IMR-90 (cell line): ENCODE measurements around the gene CNNM2. TPM values are rescaled to one million over a fixed set of nuclear protein-coding genes. Genes with fewer than 3 reads are reported as not detected.
A peak's percentile ranks its signal among the peaks of the same experiment; 100 is the strongest.

Experiments used
- ATAC-seq: fragments of 200-7000 bp; cut with Tn5 transposase; 2 replicates; pipeline ENCODE4 v1.9.1; 2020; ENCODE audit warnings: low read depth, mild to moderate bottlenecking, moderate library complexity
- BruUV-seq: library from RNA; stranded (reverse); fragments of 400-500 nt; replicated peaks from 2 replicates; lab custom pipeline; 2021; lab: Mats Ljungman, UMichigan
- CTCF ChIA-PET: fragments of 300-600 bp; formaldehyde crosslinking; extraction: SDS; loops from one replicate; lab custom pipeline; 2021; ENCODE audit warnings: antibody characterized with exemption; lab: Yijun Ruan, JAX
- POLR2A ChIA-PET: fragments of 300-600 bp; sonication (Branson Sonifier 250); formaldehyde crosslinking; loops from one replicate; lab custom pipeline; 2022; ENCODE audit warnings: antibody characterized with exemption; ENCODE audit not compliant: unreplicated experiment; lab: Charles Lee
- DNase-seq: peaks from one replicate; pipeline ENCODE4 v3.0.0; 2013
- H2AFZ ChIP-seq: replicated peaks from 2 replicates; pipeline ENCODE3; 2013; ENCODE audit warnings: low read length, mild to moderate bottlenecking; ENCODE audit not compliant: poor library complexity
- H2AK5ac ChIP-seq: 2 replicates; pipeline ENCODE4 v1.6.1; 2013; ENCODE audit warnings: low read depth, low read length, inconsistent platforms
- H2AK9ac ChIP-seq: replicated peaks from 2 replicates; pipeline ENCODE3; 2013; ENCODE audit warnings: mild to moderate bottlenecking, low read depth, low read length, moderate library complexity; ENCODE audit not compliant: poor library complexity
- H2BK120ac ChIP-seq: 2 replicates; pipeline ENCODE4 v1.6.1; 2013; ENCODE audit warnings: low read depth, low read length, inconsistent platforms
- H2BK15ac ChIP-seq: 3 replicates; pipeline ENCODE4 v1.6.1; 2013; ENCODE audit warnings: low read depth, low read length, inconsistent platforms
- H2BK20ac ChIP-seq: 2 replicates; pipeline ENCODE4 v1.6.1; 2013; ENCODE audit warnings: low read depth, mild to moderate bottlenecking, inconsistent platforms, low read length, moderate library complexity
- H2BK5ac ChIP-seq: 2 replicates; pipeline ENCODE4 v1.6.1; 2013; ENCODE audit warnings: mild to moderate bottlenecking, low read depth, low read length, inconsistent platforms; ENCODE audit not compliant: poor library complexity, severe bottlenecking
- H3K14ac ChIP-seq: replicated peaks from 2 replicates; pipeline ENCODE4 v1.6.1; 2013; ENCODE audit warnings: low read depth, low read length, inconsistent platforms
- H3K18ac ChIP-seq: 2 replicates; pipeline ENCODE4 v1.6.1; 2013; ENCODE audit warnings: low read depth, low read length, control low read depth
- H3K23ac ChIP-seq: 2 replicates; pipeline ENCODE4 v1.6.1; 2013; ENCODE audit warnings: low read depth, low read length, inconsistent platforms
- H3K27ac ChIP-seq: 2 replicates; pipeline ENCODE4 v1.5.1; 2013; ENCODE audit warnings: mild to moderate bottlenecking, control low read depth, low read length; ENCODE audit not compliant: insufficient read depth
- H3K27me3 ChIP-seq: 2 replicates; pipeline ENCODE4 v1.6.1; 2013; ENCODE audit warnings: low read length; ENCODE audit not compliant: control insufficient read depth, insufficient read depth
- H3K36me3 ChIP-seq: 2 replicates; pipeline ENCODE4 v1.6.1; 2013; ENCODE audit warnings: low read length, mixed read lengths; ENCODE audit not compliant: control insufficient read depth, insufficient read depth
- H3K4ac ChIP-seq: 2 replicates; pipeline ENCODE4 v1.6.1; 2013; ENCODE audit warnings: low read depth, low read length, inconsistent platforms
- H3K4me1 ChIP-seq: 2 replicates; pipeline ENCODE4 v1.6.1; 2013; ENCODE audit warnings: low read length, mixed read lengths; ENCODE audit not compliant: control insufficient read depth, insufficient read depth
- H3K4me2 ChIP-seq: 2 replicates; pipeline ENCODE4 v1.6.1; 2013; ENCODE audit warnings: low read depth, mild to moderate bottlenecking, control low read depth, low read length, moderate library complexity
- H3K4me3 ChIP-seq: 2 replicates; pipeline ENCODE4 v1.5.1; 2013; ENCODE audit warnings: low read depth, mild to moderate bottlenecking, control low read depth, low read length, moderate library complexity; ENCODE audit not compliant: insufficient read depth
- H3K56ac ChIP-seq: 2 replicates; pipeline ENCODE4 v1.6.1; 2013; ENCODE audit warnings: low read length, inconsistent platforms; ENCODE audit not compliant: insufficient read depth; ENCODE audit errors: extremely low read depth
- H3K79me1 ChIP-seq, 2 experiments: 2 replicates each; pipeline ENCODE4 v1.6.1; 2013; ENCODE audit warnings: low read length in 2 of 2, inconsistent platforms in 1 of 2, low read depth in 1 of 2
- H3K9ac ChIP-seq: 2 replicates; pipeline ENCODE4 v1.6.1; 2013; ENCODE audit warnings: low read depth, low read length, control low read depth
- H3K9me1 ChIP-seq: 2 replicates; pipeline ENCODE4 v1.6.1; 2013; ENCODE audit warnings: low read length, inconsistent platforms; ENCODE audit not compliant: insufficient read depth
- H3K9me3 ChIP-seq: 2 replicates; pipeline ENCODE4 v1.6.1; 2013; ENCODE audit warnings: low read length; ENCODE audit not compliant: control insufficient read depth, insufficient read depth
- H4K20me1 ChIP-seq: 2 replicates; pipeline ENCODE4 v1.6.1; 2013; ENCODE audit warnings: low read length, inconsistent platforms; ENCODE audit not compliant: insufficient read depth
- H4K5ac ChIP-seq: 2 replicates; pipeline ENCODE4 v1.6.1; 2013; ENCODE audit warnings: mild to moderate bottlenecking, low read depth, low read length, control low read depth
- H4K8ac ChIP-seq, 2 experiments: 2 replicates each; pipeline ENCODE4 v1.6.1; 2013; ENCODE audit warnings: low read depth in 2 of 2, low read length in 2 of 2, control low read depth in 1 of 2, inconsistent platforms in 1 of 2
- H4K91ac ChIP-seq: 2 replicates; pipeline ENCODE4 v1.6.1; 2013; ENCODE audit warnings: low read depth, low read length, inconsistent platforms; ENCODE audit not compliant: insufficient read depth
- ELK1 ChIP-seq: fragments of 150-350 bp; IDR thresholded peaks from 2 replicates; pipeline ENCODE4 v1.6.1; 2016; ENCODE audit warnings: low read depth, mild to moderate bottlenecking, low read length, moderate library complexity, borderline replicate concordance
- FOS ChIP-seq: fragments of 150-350 bp; IDR thresholded peaks from 2 replicates; pipeline ENCODE4 v1.6.1; 2016; ENCODE audit warnings: low read depth, low read length
- NFE2L2 ChIP-seq: fragments of 150-350 bp; IDR thresholded peaks from 2 replicates; pipeline ENCODE4 v1.6.1; 2016; ENCODE audit warnings: low read depth, mild to moderate bottlenecking, low read length
- USF2 ChIP-seq: fragments of 150-350 bp; IDR thresholded peaks from 2 replicates; pipeline ENCODE4 v1.6.1; 2017; ENCODE audit warnings: mild to moderate bottlenecking, antibody characterized with exemption, low read length, low read depth
- WGBS, 2 experiments: methylation state at CpG; one replicate each; pipeline versions ENCODE4 v1.1.5 to v1.1.7; 2013; ENCODE audit warnings: missing lambda C conversion rate in 2 of 2; ENCODE audit not compliant: insufficient read length in 1 of 2; ENCODE audit errors: extremely low coverage in 2 of 2; 5-methylcytosine and 5-hydroxymethylcytosine counted together
- dilution Hi-C: fragments of 300-500 bp; cut with HindIII; formaldehyde crosslinking; loops from one replicate; pipeline ENCODE4 v1.14.3; 2018; ENCODE audit warnings: low sequenced_read_pairs; ENCODE audit not compliant: unreplicated experiment
- in situ Hi-C: fragments of 300-500 bp; cut with MboI; formaldehyde crosslinking; loops from 3 replicates; pipeline ENCODE4 v1.14.3; 2019; ENCODE audit warnings: low sequenced_read_pairs, inconsistent platforms, mixed read lengths
- intact Hi-C: fragments of 100-400 bp; cut with micrococcal nuclease; formaldehyde crosslinking; loops from 2 replicates; pipeline ENCODE4 v1.10.0; 2022
- polyA plus RNA-seq, 3 experiments: library from polyadenylated mRNA; depleted of rRNA; stranded (reverse); fragments of >200 nt; gene quantifications; 2 replicates each; pipeline ENCODE4 v1.2.3, GENCODE V29; 2012; ENCODE audit warnings: low replicate concordance in 1 of 3
- total RNA-seq: library from RNA; depleted of rRNA; stranded (reverse); fragments of >200 nt; gene quantifications from 2 replicates; pipeline ENCODE4 v1.2.3, GENCODE V29; 2012

Gene CNNM2
- total and polyA plus RNA-seq, 2 of the 4 experiments (the other 2 are of a cell fraction): 4.7 to 5.6 TPM

GRCh38 chr10:103058034-103058433 is 139.9 kb downstream of the CNNM2 start:
- Histone ChIP-seq H3K36me3 (peaks cover 5% of the 10 kb centered on the region), H4K5ac (peak overlapping the region; percentile 25; the same call in 1 of the 2 replicates), H3K4me1 (peaks cover 15% of the 10 kb centered on the region), H3K27me3 (no peaks in the 10 kb centered on the region), H3K4me3 (no peak overlapping the region), H3K9ac (no peak overlapping the region), H2BK15ac (peak overlapping the region; percentile 38; the same call in 1 of the 3 replicates), H2BK5ac (peak overlapping the region; percentile 99), H2AK9ac (no peak overlapping the region), H2AK5ac (peak overlapping the region; percentile 16; the same call in 1 of the 2 replicates), H3K9me3 (peaks cover 6% of the 10 kb centered on the region; the same call in 1 of the 2 replicates), H3K56ac (peak overlapping the region; percentile 38; the same call in 1 of the 2 replicates), H2BK120ac (peak overlapping the region; percentile 89), H3K4ac (peak overlapping the region; percentile 87), H2BK20ac (peak overlapping the region; percentile 77; the same call in 1 of the 2 replicates), H4K20me1 (no peaks in the 10 kb centered on the region), H4K91ac (no peak overlapping the region), H3K79me1 (peaks cover 5 to 55% of the 10 kb centered on the region in 2 experiments; a peak in 3 of 4 replicates), H3K4me2 (peak overlapping the region; percentile 38; the same call in 1 of the 2 replicates), H2AFZ (peak overlapping the region; percentile 57), H3K14ac (peak overlapping the region; percentile 62), H4K8ac (peak overlapping the region in 1 of 2 experiments; percentile 58; a peak in 1 of 4 replicates), H3K9me1 (peaks cover 22% of the 10 kb centered on the region), H3K18ac (peak overlapping the region; percentile 46; the same call in 1 of the 2 replicates), H3K23ac (peak overlapping the region; percentile 90; the same call in 1 of the 2 replicates), H3K27ac (peak overlapping the region; percentile 11; the same call in 1 of the 2 replicates)
- no TSS peak for BruUV-seq
- whole genome bisulfite sequencing, 2 experiments: no CpG with 5 or more reads among the region's 3 CpGs
- ATAC-seq (no peak), DNase-seq (peak; percentile 64)
- POLR2A ChIA-PET: no interaction called here
- no peak for TF ChIP-seq NFE2L2
- TF ChIP-seq USF2: no peak
- no peak for TF ChIP-seq FOS
- no peak for TF ChIP-seq ELK1
- in situ Hi-C loops: no loop called here
- CTCF ChIA-PET: no interaction called here
- dilution Hi-C loops: no loop called here
- intact Hi-C loops: no loop called here
